Measurements from ENCODE around the gene CD82.

- no peak for TF ChIP-seq ZFX (IDR thresholded peaks at IDR 0.05)
- TF ChIP-seq CTCF (conservative IDR thresholded peaks at IDR 0.05) = no peak
Measured at GRCh38 chr11:44524346-44524745, 41.1 kb upstream of the CD82 start.
